NCI-H460 (cell line): ENCODE data around the gene ITSN2. TPM values are rescaled to one million over a fixed set of nuclear protein-coding genes. Genes with fewer than 3 reads are reported as not detected.

Experiments
- DNase-seq: peaks from one replicate; pipeline ENCODE4 v3.0.0-alpha.2; 2016; ENCODE audit warnings: low read depth; ENCODE audit errors: extremely low read depth
- total RNA-seq: library from RNA; depleted of rRNA; stranded (reverse); fragments of >200 nt; shearing (Covaris generic); gene quantifications from 2 replicates; pipeline ENCODE4 v1.2.3, GENCODE V29; 2014

The ITSN2 gene
- total RNA-seq, 1 experiment from 2014 or later = 29.0 TPM

DNA sequence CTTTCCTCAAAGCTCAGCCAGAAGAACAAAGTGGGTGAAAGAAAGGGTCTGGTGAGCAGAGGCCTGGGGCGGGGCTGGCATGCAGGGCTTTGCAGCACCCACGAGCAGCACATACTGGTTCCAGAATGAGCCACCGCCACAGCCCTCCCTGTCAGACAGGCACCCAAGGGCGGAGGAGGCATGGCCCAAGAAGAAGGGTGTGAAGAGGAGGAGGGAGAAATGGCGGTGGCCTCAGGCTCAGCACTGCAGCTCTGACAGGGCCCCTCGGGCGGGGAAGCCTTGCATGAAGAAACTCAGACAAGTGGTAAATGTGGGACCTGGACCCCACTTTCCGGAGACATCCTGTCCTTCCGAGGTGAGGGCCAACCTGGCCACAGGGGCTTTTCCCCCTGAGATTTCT, 169.8 kb downstream of the ITSN2 start:
- DNase-seq = no peak

DNA sequence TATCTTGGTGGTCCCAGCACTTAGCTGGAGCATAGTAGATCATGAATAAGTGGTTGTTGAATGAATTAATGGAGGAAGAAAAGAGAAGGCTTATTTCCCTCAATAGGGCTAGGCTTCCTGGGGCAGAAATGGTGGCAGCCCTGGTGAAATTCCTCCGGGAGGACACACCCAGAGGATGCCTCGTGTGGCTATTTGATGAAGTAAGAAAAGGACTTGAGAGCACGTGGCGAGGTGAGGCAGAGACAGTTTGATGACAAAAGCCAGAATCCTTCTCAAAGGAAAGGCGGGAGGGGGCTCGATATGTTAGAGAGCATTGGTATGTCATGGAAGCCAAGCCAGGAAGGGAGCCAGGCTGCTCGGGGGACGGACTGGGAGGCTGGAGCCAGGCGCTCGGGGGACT, 170.8 kb downstream of the ITSN2 start:
- DNase-seq = no peak

DNA sequence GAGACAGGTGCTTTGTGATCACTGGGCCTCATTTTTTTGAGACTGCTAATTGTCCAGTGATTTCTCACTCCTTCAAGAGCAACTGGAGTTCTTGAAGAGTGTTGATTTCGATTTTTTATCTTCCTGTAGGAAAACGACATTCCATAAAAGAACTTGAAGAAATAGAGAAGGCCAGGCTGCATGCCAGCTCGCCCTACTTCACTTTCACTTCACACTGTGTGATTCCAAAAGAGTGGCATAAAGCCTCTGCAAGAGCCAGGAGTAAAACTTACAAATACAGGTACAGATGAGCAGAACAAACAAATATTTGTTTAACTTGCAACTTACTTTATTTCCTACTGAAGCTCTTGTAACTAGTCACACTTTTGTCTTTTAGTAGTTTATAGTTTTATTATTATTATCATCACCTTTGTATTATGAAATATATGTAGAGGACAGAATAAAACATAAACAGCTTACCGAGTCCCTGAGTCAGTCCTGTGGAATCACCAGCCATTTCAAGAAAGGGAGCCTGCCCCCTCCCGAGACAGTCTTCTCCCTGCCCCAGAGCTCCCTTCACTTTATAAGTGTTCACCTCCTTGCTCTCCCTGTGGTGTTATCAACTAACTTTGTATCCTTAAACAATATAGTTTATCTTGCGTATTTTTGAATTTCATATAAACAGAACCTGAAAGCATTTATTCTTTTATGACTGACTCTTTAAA, 176.8 kb downstream of the ITSN2 start:
- no peak for DNase-seq

DNA sequence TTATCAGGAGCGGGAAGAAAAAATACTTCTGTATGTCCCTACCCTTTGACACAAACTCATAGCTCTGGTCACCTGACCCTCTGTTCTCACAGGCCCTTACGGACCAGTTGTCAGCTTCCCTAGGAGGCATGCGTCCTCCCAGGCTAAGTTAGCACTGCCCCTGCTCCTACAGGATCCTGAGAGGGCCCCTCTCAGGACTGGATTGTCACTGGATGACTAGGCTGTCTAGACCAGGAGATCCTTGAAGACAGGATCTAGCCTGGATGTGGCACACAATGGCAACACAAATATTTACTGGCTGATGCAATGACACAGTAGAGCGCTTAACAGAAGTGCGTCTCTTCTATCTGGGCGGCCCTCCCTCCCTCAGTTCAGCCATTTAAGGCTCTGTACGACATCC, 177.8 kb downstream of the ITSN2 start:
- DNase-seq = no peak

DNA sequence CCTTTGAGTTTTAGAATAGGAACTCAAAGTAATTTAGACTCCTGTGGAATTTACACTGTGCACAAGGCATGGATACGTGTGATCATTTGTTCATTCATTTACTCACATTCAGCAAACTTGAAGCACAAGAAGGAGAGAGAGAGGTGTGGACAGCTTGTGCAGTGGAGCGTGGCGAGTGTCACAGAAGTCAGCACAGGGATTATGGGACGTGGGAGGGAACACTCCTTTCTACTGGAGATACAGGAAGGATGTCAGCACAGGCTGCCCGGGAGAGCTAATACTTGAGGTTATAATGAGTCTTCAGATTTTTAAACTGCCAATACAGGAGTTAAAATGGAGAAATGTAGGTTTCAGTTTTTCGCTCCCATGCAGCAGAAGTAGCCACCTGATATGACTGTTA, 178.5 kb downstream of the ITSN2 start:
- no peak for DNase-seq

DNA sequence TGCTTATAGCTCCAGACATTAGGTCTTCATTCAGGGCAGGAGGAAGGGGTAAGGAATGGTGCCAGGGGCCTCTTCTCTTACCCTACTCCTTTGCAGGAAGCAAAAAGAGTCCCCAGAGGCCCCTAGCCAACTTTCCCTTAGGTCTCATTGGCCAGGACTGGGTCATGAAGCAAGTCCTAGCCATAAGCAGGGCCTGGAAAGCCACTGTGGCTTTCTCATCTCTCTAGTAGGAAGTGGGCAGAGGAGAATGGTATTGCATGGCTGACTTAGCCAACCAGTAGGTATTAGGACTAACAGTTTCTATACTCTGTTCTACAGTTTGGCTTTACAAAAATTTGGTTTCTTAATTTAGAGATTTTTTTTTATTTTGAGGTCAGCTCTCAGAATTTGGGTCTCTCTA, 180.7 kb downstream of the ITSN2 start:
- no peak for DNase-seq

DNA sequence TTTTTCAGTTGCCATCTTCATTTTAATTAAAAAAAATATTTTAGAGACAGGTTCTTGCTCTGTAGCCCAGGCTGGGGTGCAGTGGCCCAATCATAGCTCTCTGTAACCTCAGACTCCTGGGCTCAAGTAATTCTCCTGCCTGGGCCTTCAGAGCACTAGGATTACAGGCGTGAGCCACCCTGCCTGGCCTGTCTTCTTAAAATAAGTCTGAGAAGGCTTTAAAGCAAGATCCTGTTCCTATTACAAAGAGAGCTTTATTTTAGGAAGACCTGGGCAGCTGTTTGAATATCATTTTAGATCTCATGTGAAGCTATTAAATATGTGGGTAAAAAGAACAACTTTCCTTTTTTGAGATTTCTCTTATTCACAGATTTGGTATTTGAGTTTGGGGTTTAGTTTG, 184.0 kb downstream of the ITSN2 start:
- no peak for DNase-seq

DNA sequence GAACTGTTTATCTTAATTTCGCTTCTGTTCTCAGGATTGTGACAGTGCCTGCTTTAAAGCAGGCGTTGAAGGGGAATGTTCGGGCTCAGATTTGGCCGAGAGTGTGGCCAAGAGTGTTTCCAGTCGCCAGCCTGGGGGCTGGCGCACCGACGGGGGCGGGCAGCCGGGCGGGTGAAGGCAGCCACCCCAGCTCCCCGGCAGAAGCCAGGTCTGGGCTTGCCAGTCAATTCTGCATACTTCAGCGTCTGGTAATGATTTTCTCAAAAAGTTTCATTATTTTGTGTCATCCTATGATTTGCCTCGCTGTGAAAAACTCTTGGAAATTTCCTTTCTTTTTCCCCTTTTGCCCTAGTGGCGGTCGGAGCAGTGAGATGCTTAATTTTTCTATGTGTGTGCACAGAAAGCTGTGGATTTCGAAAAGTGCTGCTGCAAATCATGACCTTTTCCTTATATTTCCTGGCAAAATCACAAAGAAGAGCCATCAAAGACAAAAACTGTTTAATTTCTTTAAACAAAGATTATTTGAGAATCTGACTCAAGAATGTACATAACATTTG, 184.6 kb downstream of the ITSN2 start:
- no peak for DNase-seq

DNA sequence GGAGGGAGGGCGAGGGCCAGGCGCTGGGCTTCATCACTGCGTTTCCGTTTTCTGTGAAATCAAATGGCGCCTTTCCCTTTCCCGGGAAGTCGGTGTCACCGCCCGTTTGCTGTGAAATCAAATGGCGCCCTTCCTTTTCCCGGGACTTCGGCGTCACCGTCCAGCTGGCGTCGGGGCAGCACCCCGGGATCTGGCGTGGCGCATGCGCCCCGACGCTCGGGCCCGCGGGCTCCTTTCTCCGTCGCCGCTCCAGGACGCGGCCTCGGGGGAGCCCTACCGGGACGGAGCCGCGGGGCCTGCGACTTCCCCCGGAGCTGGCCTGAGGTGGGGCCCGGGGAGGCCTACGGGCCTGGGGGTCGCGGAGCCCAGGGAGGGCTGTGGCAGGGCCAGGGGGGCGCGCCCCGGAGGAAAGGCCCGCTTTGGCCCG, 185.5 kb downstream of the ITSN2 start, which contains the start of gene FAM228A:
Gene FAM228A, plus strand, starts transcription at position 203 of the 427 bp plus-strand sequence. CDS start 428 bp downstream, outside the sequence.
- no peak for DNase-seq

DNA sequence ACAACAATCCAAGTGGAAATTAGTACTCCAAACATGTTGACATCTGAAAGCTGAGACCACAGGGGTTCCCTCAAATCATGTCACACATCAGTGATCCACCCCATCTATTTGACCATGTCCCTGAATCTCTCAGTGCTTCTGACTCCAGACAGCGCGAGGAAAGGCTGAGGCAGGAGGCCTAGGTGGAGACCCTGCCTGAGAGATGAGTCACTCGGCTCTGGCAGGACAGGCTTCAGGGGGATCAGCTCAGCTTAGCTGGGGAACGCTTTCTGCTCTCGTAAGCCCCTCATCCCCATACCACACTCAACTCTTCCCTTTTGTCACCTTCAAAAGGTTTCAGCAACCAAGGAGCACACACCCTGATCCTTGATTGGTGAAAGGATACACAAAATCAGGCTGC, 191.3 kb downstream of the ITSN2 start:
- DNase-seq = no peak

DNA sequence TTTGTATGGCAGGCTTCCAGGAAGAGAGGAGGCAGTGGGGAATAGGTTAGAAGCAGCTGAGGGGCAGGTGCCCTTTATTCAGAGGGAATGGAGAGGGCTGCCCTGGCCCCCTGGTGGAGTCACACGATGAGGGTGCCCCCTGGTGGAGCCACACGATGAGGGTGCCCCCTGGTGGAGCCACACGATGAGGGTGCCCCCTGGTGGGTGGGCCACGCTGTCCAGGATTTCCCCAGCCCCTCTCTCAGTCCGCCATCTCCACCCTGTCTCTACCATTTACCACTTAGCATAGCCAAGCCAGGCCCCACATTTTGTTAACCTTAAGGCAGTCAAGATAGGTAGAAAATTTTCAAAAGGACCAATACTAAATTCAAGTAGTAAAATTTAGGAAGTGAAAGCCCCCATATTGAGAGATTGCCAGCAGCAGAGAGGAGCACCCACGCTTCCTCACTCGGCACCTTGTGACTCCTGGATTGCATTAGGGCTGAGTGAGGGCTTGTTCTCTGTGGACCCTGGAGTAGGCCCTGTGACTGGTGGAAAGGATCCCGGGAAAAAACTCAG, 195.8 kb downstream of the ITSN2 start:
- DNase-seq = peak; percentile 11

DNA sequence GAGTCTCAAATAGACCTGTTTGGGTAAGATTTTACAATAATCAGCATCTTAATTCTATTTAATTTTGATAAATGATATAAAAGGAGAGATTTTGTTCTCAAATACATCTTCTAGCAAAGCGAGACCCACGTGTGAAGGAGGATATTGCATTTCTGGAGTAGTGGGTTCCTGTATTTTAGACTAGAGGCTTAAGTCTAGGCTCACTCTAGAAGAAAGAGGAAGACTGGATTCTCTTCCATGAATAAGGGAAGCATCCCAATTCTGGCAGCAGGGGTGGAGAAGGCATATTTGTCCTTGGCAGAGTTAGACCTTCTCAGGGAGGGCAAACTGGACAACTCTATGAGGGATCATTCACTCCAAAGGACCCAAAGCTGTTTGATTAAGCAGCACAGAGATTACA, 196.7 kb downstream of the ITSN2 start:
- no peak for DNase-seq

DNA sequence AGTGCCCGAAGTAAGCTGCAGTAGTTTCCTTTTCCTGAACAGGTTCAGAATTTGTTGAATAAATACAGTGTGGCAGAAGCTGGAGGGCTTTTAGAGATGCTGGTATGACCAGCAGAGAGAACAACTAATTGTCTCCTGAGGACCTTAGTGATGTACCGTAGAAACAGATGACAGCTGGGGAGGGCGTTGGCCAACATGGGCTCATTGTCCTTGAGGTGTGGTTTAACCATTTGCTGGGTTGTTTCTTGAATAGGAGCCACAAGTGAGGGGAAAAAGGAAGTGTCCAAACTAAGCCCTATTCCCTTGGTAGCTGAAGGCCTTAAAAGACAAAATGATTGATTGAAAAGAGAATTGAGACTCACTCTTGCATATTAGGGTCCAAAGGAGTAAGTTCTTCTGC, 197.2 kb downstream of the ITSN2 start:
- DNase-seq = no peak

DNA sequence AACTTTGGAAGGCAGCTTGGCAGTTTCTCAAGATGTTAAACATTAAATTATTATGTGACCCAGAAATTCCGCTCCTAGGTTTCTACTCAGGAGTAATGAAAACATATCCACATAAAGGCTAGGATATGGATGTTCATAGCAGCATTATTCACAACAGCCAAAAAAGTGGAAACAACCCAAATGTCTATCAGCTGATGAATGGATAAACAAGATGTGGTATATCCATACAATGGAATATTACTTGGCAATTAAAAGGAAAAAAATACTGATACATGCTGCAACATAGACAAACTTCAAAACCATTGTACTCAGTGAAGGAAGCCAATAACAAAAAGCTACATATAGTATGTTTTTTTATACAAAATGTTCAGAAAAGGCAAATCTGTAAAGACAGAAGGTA, 197.8 kb downstream of the ITSN2 start:
- no peak for DNase-seq

DNA sequence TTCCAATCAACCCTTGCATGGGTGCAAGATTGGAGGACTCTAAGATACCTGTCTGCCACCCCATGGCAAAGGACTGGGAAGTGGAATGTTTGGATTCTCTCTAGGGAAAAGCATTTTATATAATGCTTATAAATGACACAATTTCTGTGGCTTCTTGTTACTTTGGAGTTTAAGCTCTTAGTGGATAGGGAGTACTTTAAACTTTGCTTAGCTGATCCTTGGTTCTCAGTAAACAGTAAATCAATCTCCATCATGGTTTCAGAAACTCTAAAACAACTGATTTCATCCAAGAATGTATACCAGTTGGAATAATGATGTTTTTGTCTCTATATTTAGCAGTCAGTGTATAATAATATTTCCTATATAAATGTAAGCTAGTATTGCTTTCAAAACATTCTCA, 199.6 kb downstream of the ITSN2 start:
- DNase-seq = no peak

DNA sequence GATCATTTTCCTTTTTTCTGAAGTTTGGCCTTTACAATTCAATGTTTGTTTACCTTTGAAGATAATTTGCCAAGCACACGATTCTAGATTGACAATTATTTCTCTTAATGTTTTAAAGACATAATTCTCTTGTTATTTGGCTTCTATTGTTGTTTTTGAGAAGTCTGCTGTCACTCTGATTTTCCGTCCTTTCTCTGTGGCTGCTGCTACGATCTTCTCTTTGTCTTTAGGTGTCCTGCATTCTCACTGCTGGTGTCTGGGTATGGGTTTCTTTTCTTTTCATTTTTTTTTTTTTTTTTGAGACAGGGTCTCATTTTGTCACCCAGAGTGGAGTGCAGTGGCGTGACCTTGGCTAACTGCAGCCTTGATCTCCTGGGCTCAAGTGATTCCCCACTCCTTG, 200.6 kb downstream of the ITSN2 start:
- no peak for DNase-seq

DNA sequence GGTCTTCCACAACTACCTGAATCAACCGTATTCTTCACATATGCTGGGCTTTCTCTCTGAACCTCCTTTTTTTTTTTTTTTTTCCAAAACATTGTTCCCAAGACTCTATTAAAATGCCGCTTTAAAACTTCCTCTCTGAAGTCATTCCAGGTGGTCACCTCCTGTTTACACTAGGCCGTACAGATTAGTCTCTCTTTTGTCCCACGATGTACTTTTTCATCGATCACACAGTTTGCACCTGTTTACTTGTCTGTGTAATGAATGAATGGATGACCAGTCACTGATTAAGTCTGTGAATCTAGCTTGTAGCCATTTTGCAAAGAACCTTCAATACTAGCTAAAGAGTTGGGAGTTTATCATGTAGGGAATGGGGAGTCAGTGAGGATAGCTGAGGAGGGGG, 202.2 kb downstream of the ITSN2 start:
- DNase-seq = no peak

DNA sequence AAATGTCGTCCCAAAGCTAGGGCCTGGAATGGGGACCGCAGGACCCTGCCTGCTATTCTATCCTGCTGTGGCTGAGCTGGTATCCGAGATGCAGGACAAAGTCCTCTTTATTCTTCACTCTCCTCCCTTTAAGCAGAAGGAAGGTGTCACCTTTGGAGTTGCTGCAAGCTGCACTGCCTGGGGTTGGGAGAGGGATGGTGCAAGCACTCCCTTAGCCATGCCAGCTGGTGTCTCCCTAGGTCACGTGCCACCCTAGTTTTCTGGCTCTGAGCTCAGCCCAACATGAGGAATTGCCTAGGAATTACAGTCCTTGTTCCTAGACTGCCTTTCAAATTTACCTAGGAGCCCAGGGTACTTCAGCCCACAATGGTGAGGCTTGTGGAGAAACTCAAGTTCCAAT, 206.9 kb downstream of the ITSN2 start:
- no peak for DNase-seq
